Thoracic aorta (tissue), 2 donors: ENCODE data around the gene UBC. TPM values are rescaled to one million over a fixed set of nuclear protein-coding genes. Genes with fewer than 3 reads are reported as not detected.

Experiments used
- ATAC-seq: fragments of 150-250 bp; one replicate; pipeline ENCODE4 v1.8.0; 2017; ENCODE audit warnings: low read depth; ENCODE audit not compliant: insufficient number of reproducible peaks, low FRiP score
- DNase-seq: peaks from one replicate; pipeline ENCODE4 v3.0.0-alpha.2; 2020; ENCODE audit warnings: low spot score
- H3K27ac ChIP-seq, 2 donors: fragments of 200-600 bp; sonication (generic); 1 replicate in 1 of 2; 2 replicates in 1 of 2; pipeline ENCODE4 v1.5.1; 2016; ENCODE audit warnings: mild to moderate bottlenecking in 2 of 2, moderate library complexity in 2 of 2
- H3K27me3 ChIP-seq: fragments of 200-600 bp; sonication (generic); replicated peaks from 2 replicates; pipeline ENCODE4 v1.6.0; 2016; ENCODE audit warnings: mild to moderate bottlenecking; ENCODE audit not compliant: insufficient read depth
- H3K36me3 ChIP-seq: fragments of 200-600 bp; sonication (generic); one replicate; pipeline ENCODE4 v1.5.1; 2016
- H3K4me1 ChIP-seq, 2 donors: fragments of 200-600 bp; sonication (generic); 1 replicate in 1 of 2; 2 replicates in 1 of 2; pipeline versions ENCODE4 v1.5.1 to v1.6.0; 2016; ENCODE audit warnings: low read depth in 2 of 2, mild to moderate bottlenecking in 1 of 2; ENCODE audit not compliant: control insufficient read depth in 1 of 2
- H3K4me3 ChIP-seq: fragments of 200-600 bp; sonication (generic); 2 replicates; pipeline ENCODE4 v1.5.1; 2016; ENCODE audit warnings: mild to moderate bottlenecking
- H3K9me3 ChIP-seq: fragments of 200-600 bp; sonication (generic); 2 replicates; pipeline ENCODE4 v1.5.1; 2016
- CTCF ChIP-seq: fragments of 200-600 bp; sonication (generic); IDR thresholded peaks from one replicate; pipeline ENCODE4 v1.5.1; 2019; ENCODE audit warnings: antibody characterized with exemption
- total RNA-seq, 2 donors: library from RNA; depleted of rRNA; stranded (reverse); fragments of >200 nt; gene quantifications; one replicate each; pipeline versions ENCODE4 v1.1.0 to v1.2.3, GENCODE V29; 2016

The UBC gene
- total RNA-seq: 1,000 to 10,000 TPM; 1,069 to 1,422 TPM

DNA sequence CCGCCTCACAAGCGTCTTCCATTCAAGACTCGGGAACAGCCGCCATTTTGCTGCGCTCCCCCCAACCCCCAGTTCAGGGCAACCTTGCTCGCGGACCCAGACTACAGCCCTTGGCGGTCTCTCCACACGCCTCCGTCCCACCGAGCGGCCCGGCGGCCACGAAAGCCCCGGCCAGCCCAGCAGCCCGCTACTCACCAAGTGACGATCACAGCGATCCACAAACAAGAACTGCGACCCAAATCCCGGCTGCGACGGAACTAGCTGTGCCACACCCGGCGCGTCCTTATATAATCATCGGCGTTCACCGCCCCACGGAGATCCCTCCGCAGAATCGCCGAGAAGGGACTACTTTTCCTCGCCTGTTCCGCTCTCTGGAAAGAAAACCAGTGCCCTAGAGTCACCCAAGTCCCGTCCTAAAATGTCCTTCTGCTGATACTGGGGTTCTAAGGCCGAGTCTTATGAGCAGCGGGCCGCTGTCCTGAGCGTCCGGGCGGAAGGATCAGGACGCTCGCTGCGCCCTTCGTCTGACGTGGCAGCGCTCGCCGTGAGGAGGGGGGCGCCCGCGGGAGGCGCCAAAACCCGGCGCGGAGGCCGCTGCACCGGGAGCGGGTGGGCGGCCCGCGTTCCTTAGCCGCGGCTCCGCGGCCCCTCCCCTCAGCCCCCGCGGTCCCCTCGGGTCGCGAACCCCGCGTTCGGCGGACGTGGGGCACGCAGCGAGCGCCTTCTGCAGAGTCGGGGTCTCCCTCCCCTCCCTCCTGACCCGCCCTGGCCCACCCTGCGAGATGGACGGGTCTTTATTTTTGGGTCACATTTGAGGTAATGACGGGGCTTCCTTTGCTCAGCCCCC is at the start of gene UBC:
TSS of gene UBC (minus strand) at position 259 of the 847 bp plus-strand sequence. CDS start 879 bp downstream, outside the sequence.
- H3K27ac ChIP-seq: peak within 1 kb of the TSS; percentile 97 to 100
- H3K4me3 ChIP-seq: peak within 1 kb of the TSS; percentile 91
- peaks cover 32 to 64% of the 10 kb centered on the region in 2 donors for H3K4me1 ChIP-seq
- TF ChIP-seq CTCF: no peak
- H3K9me3 ChIP-seq: no peaks in the 10 kb centered on the region
- ATAC-seq (peak; percentile 10), DNase-seq (peak; percentile 68)
- no peaks in the 10 kb centered on the region for H3K27me3 ChIP-seq
- H3K36me3 ChIP-seq: peaks cover 21% of the 10 kb centered on the region

- Histone ChIP-seq H3K27me3 (no peaks in the 10 kb centered on the region), H3K4me1 (no peaks in the 10 kb centered on the region), H3K9me3 (no peaks in the 10 kb centered on the region), H3K36me3 (peaks cover 71% of the 10 kb centered on the region), H3K27ac (no peak overlapping the region), H3K4me3 (no peak overlapping the region)
- DNase-seq: no peak
- no peak for TF ChIP-seq CTCF
- ATAC-seq: no peak
Observed at GRCh38 chr12:124963211-124963610, 48.8 kb upstream of the UBC start.

- Histone ChIP-seq H3K36me3 (peaks cover 63% of the 10 kb centered on the region), H3K9me3 (no peaks in the 10 kb centered on the region), H3K27ac (no peak overlapping the region), H3K4me1 (no peaks in the 10 kb centered on the region), H3K27me3 (no peaks in the 10 kb centered on the region), H3K4me3 (no peak overlapping the region)
- DNase-seq (no peak), ATAC-seq (no peak)
- TF ChIP-seq CTCF: no peak
Observed at GRCh38 chr12:124961055-124961454, 46.6 kb upstream of the UBC start.

DNA sequence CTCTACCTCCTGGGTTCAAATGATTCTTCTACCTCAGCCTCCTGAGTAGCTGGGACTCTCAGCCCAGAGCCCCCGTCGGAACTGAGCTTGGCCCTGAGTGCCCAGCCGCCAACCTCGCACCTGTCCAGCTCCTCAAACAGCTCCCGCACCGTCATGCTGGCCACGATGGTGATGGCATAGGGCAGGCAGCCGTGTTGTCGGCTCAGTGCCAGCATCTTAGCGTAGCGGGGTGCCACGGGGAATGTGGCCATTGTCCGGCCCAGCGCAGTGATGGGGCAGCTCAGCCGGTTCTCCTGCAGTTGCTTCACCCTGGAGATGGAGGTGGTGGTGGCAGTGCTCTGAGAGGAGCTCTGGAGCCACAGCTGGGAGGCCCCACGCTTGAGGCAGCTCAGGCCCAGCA is 42.1 kb upstream of the UBC start:
- TF ChIP-seq CTCF: no peak
- no peak for ATAC-seq

DNA sequence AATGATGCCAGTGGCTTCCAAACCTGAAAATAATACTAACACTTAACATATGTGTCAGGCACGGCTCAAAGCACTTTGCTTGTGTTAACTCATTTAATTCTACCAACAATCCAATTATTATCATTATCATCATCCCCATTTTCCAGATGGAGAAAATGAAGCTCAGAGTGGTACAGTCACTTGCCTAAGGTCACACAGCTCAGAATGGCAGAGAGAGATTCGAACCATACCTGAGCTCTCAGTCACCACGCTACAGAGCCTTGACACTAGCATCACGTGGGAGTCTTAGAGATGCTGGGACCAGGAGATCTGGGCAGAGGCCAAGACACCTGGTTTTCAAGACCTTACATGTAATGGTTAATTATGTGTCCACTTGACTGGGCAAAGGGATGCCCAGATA is 40.3 kb upstream of the UBC start:
- H3K36me3 ChIP-seq: peaks cover 47% of the 10 kb centered on the region

More for the DNA sequence above, 42.1 kb upstream of the UBC start:
- no peaks in the 10 kb centered on the region for H3K27me3 ChIP-seq
- H3K36me3 ChIP-seq: peaks cover 49% of the 10 kb centered on the region
- H3K9me3 ChIP-seq: no peaks in the 10 kb centered on the region
- no peak for DNase-seq
- no peaks in the 10 kb centered on the region for H3K4me1 ChIP-seq
- H3K4me3 ChIP-seq: no peak overlapping the region
- H3K27ac ChIP-seq: no peak overlapping the region

More for the DNA sequence above, 40.3 kb upstream of the UBC start:
- DNase-seq (no peak), ATAC-seq (no peak)
- Histone ChIP-seq H3K4me1 (no peaks in the 10 kb centered on the region), H3K27me3 (no peaks in the 10 kb centered on the region), H3K27ac (no peak overlapping the region), H3K9me3 (no peaks in the 10 kb centered on the region), H3K4me3 (no peak overlapping the region)
- no peak for TF ChIP-seq CTCF
